ENCODE results near the gene ACSBG1.

ACSBG1 gene

GRCh38 chr15:78210349-78210717 lies 24.0 kb downstream of the ACSBG1 start:
- in situ Hi-C loops (cut with HindIII; ENCODE audit: low pct_unique_long_range_greater_than_20kb, low sequenced_read_pairs), result no loop called here
- no peak for DNase-seq (ENCODE audit: low read depth in 1 of 2, low spot score in 1 of 2)
- no peak for TF ChIP-seq JUND (IDR thresholded peaks at IDR 0.05; ENCODE audit: low read depth)

- no peak for TF ChIP-seq JUND (IDR thresholded peaks at IDR 0.05; ENCODE audit: low read depth)
- in situ Hi-C loops (cut with HindIII; ENCODE audit: low pct_unique_long_range_greater_than_20kb, low sequenced_read_pairs), result no loop called here
- peak in 1 of 2 experiments; percentile 43 for DNase-seq (ENCODE audit: low read depth in 1 of 2, low spot score in 1 of 2)
Measured at GRCh38 chr15:78209646-78210348, 24.6 kb downstream of the ACSBG1 start.

GRCh38 chr15:78208887-78209645 lies 25.3 kb downstream of the ACSBG1 start:
- TF ChIP-seq JUND (IDR thresholded peaks at IDR 0.05; ENCODE audit: low read depth), result no peak
- in situ Hi-C loops (cut with HindIII; ENCODE audit: low pct_unique_long_range_greater_than_20kb, low sequenced_read_pairs), result no loop called here
- DNase-seq (ENCODE audit: low read depth in 1 of 2, low spot score in 1 of 2), result peak in 1 of 2 experiments; percentile 74

- no peak for TF ChIP-seq JUND (IDR thresholded peaks at IDR 0.05; ENCODE audit: low read depth)
- no peak for DNase-seq (ENCODE audit: low read depth in 1 of 2, low spot score in 1 of 2)
- in situ Hi-C loops (cut with HindIII; ENCODE audit: low pct_unique_long_range_greater_than_20kb, low sequenced_read_pairs), result no loop called here
Measured at GRCh38 chr15:78208341-78208844, 26.0 kb downstream of the ACSBG1 start.

GRCh38 chr15:78207641-78208340 lies 26.6 kb downstream of the ACSBG1 start:
- no peak for TF ChIP-seq JUND (IDR thresholded peaks at IDR 0.05; ENCODE audit: low read depth)
- in situ Hi-C loops (cut with HindIII; ENCODE audit: low pct_unique_long_range_greater_than_20kb, low sequenced_read_pairs), result no loop called here
- DNase-seq (ENCODE audit: low read depth in 1 of 2, low spot score in 1 of 2), result no peak

GRCh38 chr15:78207110-78207458 lies 27.3 kb downstream of the ACSBG1 start:
- in situ Hi-C loops (cut with HindIII; ENCODE audit: low pct_unique_long_range_greater_than_20kb, low sequenced_read_pairs), result no loop called here
- no peak for TF ChIP-seq JUND (IDR thresholded peaks at IDR 0.05; ENCODE audit: low read depth)
- no peak for DNase-seq (ENCODE audit: low read depth in 1 of 2, low spot score in 1 of 2)

GRCh38 chr15:78206326-78207109 lies 27.8 kb downstream of the ACSBG1 start:
- no peak for TF ChIP-seq JUND (IDR thresholded peaks at IDR 0.05; ENCODE audit: low read depth)
- in situ Hi-C loops (cut with HindIII; ENCODE audit: low pct_unique_long_range_greater_than_20kb, low sequenced_read_pairs), result no loop called here
- DNase-seq (ENCODE audit: low read depth in 1 of 2, low spot score in 1 of 2), result no peak

- no peak for DNase-seq (ENCODE audit: low read depth in 1 of 2, low spot score in 1 of 2)
- TF ChIP-seq JUND (IDR thresholded peaks at IDR 0.05; ENCODE audit: low read depth), result no peak
- in situ Hi-C loops (cut with HindIII; ENCODE audit: low pct_unique_long_range_greater_than_20kb, low sequenced_read_pairs), result no loop called here
Measured at GRCh38 chr15:78205856-78206255, 28.5 kb downstream of the ACSBG1 start.

- TF ChIP-seq JUND (IDR thresholded peaks at IDR 0.05; ENCODE audit: low read depth), result no peak
- no peak for DNase-seq (ENCODE audit: low read depth in 1 of 2, low spot score in 1 of 2)
- in situ Hi-C loops (cut with HindIII; ENCODE audit: low pct_unique_long_range_greater_than_20kb, low sequenced_read_pairs), result no loop called here
Measured at GRCh38 chr15:78205337-78205736, 29.0 kb downstream of the ACSBG1 start.

GRCh38 chr15:78204351-78205309 lies 29.7 kb downstream of the ACSBG1 start:
- TF ChIP-seq JUND (IDR thresholded peaks at IDR 0.05; ENCODE audit: low read depth), result no peak
- in situ Hi-C loops (cut with HindIII; ENCODE audit: low pct_unique_long_range_greater_than_20kb, low sequenced_read_pairs), result no loop called here
- DNase-seq (ENCODE audit: low read depth in 1 of 2, low spot score in 1 of 2), result no peak

All from T47D (cell line).